GM21825 (cell line): ENCODE results near the gene GSTM5.
"Not testable (repeated sequence)": the region's sequence is repeated elsewhere in the genome, so short reads cannot be mapped to it uniquely, and the experiment has no call there.

ENCODE experiments used
- ATAC-seq: cut with Tn5 transposase; IDR thresholded peaks from one replicate; pipeline ENCODE4 v1.9.1; 2021; ENCODE audit warnings: mild to moderate bottlenecking, moderate library complexity; ENCODE audit not compliant: unreplicated experiment

Gene GSTM5

DNA sequence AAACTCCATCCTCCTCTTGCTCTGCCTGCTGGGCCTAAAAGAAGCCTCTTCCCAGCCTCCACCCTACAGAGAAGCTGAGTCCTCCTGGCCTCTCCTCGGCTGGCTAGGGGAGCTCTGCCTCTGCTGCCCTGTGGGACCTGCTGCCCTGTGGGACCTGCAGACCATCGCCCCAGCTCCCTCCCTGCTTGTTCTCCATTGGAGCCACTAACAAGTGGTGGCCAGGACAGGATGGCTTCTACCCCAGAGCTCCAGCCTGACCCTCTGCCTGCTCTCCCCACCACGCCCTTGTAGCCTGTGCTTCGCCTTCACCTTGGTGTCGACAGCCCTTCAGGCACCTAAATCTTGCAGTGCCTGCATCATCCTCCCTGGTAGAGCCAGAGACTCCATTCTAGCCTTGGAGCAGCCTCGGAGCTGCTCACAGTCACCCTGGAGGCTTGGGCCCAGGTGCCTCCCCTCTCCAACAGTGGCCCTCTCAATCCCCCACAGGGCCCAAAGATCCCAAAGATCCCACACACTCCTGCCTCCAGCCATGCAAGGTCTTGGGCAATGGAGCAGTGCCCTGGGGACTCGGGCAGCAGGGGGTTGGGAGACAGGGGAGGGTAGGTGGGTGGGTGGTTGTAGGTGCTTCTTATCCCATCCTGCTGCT is 48.7 kb downstream of the GSTM5 start:
- ATAC-seq = no peak

DNA sequence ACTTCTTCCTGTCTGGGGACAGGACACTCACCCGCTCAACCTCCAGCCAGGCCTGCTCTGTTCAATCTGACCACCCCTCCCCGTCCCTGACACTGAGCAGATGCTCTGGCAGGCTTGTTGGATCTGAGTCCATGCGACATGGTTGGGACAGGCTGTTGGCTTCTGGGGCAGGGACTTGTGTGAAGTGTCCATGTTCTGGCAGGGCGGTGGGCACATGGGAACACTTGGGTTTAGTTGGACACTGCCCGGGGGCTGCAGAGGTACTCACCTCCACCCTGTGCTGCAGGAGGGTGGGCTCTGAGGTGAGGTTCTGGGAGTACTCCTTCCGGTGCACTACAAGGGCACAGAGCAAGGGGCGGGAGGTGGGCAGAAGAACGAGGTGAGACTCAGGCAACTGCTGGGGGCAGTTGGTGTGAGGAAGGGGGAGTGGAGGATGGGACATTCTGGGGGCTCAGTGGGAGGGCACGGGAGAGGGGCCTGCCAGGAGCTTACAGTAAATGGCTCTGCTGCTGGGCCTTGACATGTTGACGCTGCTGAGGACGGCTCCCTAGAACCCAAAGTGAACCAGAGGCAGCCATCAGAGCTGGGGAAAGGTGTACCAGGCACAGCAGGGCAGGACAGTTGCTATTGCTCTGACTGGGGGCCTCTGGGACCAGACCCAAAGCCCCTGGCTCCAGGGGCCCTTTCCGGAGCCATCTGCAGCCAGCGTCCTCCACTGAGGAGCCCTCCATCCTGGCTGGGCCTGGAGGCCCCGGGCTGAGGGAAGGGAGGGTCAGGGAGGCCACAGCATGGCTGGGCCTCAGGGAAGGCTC is 49.4 kb downstream of the GSTM5 start:
- no peak for ATAC-seq

DNA sequence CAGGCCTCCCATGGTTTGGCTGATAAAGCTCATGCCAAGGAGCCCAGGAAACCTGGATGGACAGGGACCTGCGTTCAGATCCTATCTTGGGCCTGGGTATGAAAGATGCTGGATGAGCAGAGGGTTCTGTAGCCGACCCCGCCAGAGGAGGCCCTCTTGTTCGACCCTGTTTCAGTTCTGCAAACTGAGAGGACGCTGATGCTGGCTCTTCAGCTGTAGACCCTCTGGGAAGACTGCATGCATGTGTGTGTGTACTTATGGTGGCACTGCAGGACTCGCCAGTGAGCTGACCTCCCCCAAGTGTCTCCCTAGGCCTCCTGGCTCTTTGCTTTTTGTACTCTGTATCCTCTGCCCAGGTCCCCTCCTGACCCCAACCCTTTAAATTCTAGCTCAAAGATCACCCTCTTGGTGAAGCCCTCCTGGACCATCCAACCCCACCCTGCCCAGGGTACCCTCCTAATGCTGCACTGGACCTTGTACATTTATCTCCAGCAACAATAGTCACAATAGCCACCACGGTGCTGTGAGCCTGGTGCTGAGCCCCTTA is 50.1 kb downstream of the GSTM5 start:
- no peak for ATAC-seq

DNA sequence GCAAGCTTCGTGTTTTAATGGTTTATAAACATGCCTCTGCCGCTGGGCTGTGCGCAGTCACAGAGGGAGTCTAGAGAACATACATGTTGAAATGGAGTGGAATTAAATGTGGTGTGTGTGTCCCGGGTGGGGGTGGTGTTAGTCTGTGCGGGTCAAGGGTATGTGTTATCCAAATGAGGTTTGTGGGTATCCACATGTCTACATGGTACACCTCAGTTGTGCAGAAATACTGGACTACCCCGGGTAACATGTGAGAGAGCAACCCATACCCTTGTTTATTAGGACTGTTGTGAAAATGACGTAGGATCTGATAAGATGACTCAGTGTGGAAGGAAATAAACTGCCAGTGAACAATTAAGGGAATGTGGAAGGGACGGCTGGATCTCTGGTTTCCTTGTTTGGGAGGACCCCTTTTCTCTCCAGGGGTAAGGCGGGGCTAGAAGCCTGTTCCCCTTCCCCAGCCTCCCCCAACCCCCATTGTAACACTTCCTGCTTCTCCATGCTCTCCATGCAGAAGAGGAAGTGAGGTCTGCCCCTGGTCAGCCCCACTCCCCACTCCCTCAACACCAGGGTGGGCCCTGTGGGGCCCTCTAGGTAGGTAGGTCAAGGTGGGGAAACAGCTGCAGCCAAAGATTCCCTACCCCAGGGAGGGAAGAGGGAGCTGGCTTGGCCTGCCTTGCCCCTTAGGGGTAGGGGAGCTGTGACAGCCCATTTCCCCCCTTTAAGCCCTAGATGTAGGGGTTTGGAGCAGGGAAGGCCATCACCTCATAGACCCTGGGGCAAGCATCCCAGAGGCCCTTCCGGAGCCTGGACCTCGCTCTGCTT is 51.0 kb downstream of the GSTM5 start:
- no peak for ATAC-seq

DNA sequence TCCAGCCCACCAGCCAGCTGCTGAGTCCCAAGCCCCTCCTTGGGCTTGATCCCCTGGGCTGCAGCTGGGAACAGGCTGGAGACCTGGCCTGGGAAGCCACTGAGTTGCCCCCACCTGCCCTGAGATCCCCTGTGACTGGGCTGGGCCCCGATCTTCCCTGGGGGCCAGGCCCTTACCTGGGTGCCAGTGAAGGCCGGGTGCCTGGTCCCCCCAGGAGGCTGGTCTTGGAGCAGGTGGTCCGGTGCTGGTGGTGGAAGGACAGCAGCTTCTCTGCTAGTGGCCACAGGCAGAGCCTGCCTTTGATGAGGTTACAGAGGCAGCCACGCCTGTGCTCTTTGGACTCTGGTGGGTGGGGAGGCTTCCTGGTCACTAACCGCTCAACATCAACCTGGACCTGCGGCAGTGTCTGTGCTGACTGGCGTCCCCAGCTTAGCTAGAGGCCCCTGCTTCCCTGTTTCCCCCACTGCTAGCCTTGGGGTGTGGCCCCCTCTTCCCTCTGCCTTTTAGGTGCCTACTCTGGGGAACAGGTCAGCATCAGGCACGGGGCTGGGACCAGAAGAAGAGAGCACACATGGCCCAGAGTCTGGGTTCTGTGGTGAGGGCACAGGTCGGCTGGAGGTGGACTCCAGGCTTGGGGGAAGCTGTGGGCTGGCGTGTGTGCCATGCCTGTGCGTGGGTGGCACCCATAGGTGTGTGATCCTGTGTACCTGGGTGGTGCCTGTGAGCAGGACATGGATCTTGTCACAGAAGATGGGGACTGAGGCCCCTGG is 51.8 kb downstream of the GSTM5 start, which contains the start of gene EPS8L3:
EPS8L3 (minus strand) TSS at position 278 of the 770 bp plus-strand sequence. CDS start 2,174 bp downstream, outside the sequence.
- no peak for ATAC-seq

DNA sequence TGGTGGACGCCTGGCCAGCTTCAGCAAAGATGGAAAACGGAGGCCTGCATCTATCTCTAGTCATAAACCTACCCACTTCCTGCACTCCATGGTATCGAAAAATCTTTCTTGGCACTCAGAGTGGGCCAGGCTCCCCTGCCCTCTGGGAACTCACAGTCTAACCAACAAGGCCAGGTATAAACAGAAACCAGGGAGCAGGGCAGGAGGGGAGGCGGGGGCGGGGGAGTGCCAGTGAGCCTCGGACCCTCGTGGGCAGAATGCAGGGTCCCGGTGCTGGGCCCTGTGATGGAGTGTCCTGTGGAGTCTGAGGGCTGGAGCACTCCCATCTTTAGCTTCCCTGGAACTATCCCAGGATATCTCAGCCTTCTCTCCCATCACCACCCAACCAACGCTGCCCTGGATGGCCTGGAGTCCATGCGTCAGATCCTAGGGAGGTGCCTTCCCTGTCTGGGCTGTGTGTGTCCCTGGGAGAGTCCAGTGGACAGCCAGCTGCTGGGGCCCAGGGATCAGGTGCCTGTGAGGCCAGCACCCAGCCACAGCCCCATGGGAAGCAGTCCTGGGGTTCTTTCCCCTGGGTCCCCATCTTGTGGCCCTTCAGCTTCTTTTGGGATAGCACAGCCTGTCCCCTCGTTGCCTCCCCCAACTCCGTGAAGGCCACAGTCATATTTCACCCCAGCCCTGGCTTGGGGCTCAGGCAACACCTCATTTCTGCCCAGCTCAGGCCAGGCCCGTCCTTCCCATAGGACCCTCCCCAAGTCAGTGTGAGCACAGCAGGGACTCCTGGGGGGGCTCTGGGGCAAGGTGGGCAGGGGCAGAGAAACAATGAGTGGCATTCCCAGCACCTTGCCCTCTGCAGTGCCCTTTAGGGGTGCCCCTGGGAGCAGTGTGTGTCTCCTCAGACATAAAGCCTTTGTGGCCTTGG is 52.8 kb downstream of the GSTM5 start:
- ATAC-seq = no peak

DNA sequence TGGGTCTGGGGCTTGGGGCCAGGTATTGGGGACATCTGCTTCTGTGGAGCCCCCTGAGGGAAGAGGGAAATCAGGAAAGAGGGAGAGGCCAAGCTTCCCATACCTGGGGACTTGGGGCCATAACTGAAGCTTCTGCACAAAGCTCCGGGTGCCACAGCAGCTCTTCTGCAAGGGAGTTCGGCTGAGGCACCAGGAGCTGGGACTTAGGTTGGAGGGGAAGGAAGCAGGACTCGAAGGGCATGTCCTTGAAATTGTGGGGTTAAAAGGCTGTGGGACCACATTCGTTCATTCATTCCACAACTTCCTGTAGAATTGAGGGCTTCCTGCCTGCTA is 53.4 kb downstream of the GSTM5 start:
- ATAC-seq = no peak

DNA sequence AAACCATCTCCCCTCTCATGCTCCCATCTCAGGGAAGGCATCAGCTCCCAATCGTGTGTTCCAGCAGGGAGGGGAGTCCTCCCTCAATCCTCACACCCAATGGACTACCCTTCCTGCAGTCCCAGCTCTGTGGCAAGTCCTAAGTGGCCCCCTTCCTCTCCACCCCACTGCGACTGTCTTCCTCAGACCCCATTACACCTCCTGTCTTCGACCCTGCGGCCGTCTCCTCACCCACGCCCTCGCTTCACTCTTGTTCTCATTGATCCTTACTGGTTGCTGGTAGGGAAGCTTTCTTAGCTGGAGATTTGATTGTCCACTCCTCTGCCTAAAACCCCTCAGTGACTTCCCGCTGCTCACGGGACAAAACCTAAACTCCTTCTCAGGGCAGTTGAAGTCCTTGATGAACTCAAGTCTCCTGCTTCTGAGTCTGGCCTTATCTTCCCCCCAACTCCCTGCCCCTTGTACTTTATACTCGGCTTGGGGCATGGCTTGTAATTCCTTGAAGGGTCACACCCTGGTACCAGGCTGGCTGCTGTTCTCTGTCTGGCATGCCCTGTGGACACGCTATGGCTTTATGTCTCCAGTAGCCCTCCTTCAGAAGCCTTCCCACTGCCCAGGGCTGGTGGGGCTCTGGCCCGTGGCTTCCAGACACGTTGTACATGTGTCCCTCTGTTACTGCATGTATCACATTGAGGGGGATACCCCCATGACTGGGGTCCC is 54.0 kb downstream of the GSTM5 start:
- ATAC-seq = no peak

DNA sequence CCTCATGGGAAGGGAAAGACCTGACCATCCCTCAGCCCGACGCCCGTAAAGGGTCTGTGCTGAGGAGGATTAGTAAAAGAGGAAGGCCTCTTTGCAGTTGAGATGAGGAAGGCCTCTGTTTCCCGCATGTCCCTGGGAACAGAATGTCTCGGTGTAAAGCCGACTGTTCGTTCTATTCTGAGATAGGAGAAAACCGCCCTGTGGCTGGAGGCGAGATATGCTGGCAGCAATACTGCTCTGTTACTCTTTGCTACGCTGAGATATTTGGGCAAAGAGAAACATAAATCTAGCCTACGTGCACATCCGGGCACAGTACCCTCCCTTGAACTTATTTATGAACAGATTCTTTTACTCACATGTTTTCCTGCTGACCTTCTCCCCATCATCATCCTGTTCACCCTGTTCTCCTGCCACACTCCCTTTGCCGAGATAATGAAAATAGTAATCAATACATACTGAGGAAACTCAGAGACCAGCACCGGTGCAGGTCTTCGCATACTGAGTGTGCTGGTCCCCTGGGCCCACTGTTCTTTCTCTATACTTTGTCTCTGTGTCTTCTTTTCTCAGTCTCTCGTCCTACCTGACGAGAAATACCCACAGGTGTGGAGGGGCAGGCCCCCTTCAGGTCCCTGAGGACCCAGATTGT is 55.1 kb downstream of the GSTM5 start:
- ATAC-seq = not testable (repeated sequence)
